IPS-11a (cell line): Measurements from ENCODE around the gene HAUS8.
"Not testable (repeated sequence)": the region's sequence is repeated elsewhere in the genome, so short reads cannot be mapped to it uniquely, and the experiment has no call there.

ENCODE experiments used
- H3K4me3 ChIP-seq: one replicate; pipeline ENCODE4 v1.5.1; 2013; ENCODE audit warnings: low read depth, low read length, control low read depth

HAUS8 gene, protein sequence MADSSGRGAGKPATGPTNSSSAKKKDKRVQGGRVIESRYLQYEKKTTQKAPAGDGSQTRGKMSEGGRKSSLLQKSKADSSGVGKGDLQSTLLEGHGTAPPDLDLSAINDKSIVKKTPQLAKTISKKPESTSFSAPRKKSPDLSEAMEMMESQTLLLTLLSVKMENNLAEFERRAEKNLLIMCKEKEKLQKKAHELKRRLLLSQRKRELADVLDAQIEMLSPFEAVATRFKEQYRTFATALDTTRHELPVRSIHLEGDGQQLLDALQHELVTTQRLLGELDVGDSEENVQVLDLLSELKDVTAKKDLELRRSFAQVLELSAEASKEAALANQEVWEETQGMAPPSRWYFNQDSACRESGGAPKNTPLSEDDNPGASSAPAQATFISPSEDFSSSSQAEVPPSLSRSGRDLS

DNA sequence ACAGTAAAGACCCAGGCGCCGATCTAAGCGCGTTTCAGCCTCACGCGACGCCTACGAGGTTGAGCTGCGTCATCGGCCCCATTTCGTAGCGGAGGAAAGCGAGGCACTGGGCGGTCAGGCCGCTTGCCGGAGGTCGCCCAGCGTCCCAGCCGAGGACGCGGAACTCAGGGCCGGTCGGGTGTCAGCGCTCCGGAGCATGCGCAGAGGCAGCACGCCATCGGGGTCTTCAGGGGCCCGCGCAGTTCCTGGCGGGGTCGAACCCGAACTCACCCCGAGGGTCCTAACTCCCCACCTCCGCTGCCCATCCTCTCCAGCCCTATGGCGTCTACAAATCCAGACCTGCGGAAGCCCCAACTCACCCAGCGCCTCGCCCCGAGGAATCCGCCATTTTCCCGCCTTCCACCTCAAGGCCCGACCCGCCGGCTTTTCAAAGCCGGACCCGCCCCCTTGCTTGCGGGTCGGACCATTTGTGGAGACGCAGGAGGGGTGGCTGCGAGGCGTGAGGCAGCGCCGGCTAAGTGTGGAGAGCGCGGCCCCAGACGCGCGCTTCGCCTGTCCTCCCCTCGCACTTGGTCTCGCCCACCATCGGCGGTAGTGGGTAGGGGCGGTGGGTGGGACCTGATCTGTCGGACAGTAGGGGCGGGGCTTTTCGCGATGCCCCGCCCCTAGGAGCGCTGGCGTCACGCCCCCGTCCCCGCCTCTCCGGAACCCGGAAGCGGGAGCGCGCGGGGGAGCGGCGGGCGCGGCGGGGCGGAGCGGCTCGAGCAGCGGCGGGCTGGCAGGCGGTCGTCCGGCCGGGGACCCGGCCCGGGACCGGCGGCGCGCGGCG, at the start of gene HAUS8, which contains the start of gene MYO9B:
TSS of gene HAUS8 (minus strand) at position 418 of the 829 bp plus-strand sequence. CDS start at position 388, 30 bp downstream.
TSS of gene MYO9B (plus strand) at position 743 of the 829 bp plus-strand sequence. CDS start 25,941 bp downstream, outside the sequence.
- H3K4me3 ChIP-seq, result peak within 1 kb of the TSS; percentile 95

DNA sequence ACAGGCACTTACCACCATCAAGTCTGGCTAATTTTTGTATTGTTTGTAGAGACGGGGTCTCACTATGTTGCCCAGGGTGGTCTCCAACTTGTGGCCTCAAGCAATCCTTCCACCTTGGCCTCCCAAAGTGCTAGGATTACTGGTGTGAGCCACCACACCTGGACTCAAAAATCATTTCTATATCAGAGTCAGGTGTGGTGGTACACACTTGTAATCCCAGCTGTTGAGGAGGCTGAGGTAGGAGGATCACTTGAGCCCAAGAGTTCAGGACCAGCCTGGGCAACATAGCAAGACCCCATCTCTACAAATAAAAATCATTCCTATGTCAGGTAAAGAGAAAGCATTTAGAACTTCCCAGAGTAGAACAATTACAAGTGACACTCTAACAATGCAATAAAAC, 48.8 kb upstream of the HAUS8 start:
- no peak overlapping the region for H3K4me3 ChIP-seq

DNA sequence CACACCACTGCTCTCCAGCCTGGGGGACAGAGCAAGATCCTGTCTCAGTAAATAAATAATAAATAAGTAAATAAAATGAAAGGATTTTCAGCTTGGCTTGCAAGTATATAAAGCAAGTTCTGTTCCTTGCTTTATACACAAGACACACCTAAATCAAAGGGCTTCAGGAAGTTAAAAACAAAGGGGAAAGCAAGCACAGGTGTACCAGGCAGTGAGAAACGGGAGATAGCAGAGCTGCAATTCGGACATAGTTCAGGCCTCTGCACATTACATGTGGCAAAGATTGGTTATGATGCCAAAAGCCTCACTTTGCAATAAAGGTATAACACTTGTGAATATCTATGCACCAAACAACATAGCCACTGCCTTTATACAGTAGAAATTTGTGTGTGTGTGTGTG, 47.8 kb upstream of the HAUS8 start:
- no peak overlapping the region for H3K4me3 ChIP-seq

DNA sequence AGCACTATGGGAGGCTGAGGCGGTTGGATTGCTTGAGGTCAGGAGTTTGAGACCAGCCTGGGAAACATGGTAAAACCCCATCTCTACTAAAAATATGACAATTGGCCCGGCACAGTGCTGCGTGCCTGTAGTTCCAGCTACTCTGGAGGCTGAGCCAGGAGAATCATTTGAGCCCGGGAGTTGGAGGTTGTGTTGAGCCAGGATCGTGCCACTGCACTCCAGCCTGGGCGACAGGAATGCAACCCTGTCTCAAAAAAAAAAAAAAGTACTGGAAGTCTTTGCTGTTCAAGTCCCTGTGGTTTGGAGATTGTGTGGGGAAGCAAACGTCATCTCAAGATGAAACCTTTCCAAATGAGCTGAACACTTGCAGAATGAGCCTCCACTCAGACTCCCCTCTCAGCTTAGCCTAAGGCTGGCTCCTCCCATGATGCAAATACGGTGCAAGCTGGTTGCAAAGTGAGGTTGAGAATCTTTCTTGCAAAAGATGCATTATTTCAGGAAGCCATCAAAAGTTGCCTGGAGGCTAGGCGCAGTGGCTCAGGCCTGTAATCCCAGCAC, 46.6 kb upstream of the HAUS8 start:
- no peak overlapping the region for H3K4me3 ChIP-seq

DNA sequence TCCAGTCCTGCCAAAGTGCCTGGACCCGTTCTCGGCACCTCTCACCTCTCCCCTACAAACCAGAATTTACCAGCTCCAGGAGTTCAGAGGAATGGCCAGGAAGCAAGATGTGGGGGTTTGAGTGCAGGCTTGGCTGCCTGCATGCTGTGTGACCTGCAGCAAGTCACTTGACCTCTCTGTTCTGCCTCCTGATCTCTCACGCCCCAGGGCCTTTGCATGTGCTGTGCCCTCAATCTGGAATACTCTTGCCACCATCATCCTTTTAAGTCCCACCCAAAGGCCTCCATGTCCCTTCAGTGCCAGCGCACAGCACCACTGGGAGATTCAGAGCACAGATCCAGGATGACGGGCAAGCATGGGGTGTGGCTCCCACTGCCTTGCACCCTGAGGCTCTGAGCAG, 43.7 kb upstream of the HAUS8 start:
- no peak overlapping the region for H3K4me3 ChIP-seq

DNA sequence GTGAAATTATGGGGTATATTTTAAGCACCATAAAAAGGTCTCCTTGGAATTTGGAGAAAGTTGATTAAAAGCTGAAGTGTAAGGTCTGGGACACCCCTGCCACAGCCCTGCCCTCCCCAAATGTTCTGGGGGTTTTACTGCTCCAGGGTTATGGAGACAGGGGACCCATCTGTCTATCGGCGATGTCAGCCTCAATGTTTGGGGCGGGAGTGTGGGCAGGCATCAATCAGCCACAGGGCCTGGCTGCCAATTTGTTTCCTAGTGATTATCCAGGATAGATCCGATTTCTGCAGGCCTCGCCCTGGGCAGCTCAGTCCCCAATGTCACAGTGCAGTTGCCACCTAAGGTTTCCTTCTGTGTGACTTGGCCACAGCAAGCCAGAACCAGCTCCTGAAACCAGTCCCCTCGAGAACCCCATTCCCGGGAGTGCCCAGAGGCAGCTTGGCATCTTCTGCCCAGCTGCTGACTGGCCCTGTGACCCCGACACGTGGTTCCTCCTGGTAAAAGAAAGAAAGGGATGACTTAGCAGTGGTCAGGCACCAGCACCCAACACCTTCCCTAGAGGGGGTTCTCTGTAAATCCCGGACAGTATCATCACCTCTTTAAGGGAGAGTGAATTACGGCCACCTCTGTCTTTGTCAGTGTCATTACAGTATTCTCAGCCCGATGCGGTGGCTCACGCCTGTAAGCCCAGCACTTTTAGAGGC, 41.9 kb upstream of the HAUS8 start:
- no peak overlapping the region for H3K4me3 ChIP-seq

DNA sequence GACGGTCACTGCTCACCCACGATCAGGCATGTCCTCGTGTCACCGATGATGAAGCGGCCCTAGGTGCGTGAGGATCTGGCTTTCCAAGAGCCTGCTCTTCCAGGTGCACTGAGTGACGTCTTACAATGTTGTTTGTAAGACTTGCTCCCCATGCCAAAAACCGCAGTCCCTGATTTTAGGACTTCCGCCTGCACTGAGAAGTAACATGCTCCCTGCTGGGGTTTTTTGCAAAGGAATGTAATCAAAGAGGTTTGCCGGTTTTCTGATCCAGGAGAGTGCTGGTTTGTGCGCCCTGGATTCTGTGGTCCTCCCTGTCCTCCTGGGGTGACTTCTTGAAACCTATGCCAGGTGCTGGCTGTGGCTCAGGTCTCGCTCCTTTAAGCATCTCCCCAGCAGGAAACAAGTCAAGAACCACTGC, 39.2 kb upstream of the HAUS8 start:
- no peak overlapping the region for H3K4me3 ChIP-seq

DNA sequence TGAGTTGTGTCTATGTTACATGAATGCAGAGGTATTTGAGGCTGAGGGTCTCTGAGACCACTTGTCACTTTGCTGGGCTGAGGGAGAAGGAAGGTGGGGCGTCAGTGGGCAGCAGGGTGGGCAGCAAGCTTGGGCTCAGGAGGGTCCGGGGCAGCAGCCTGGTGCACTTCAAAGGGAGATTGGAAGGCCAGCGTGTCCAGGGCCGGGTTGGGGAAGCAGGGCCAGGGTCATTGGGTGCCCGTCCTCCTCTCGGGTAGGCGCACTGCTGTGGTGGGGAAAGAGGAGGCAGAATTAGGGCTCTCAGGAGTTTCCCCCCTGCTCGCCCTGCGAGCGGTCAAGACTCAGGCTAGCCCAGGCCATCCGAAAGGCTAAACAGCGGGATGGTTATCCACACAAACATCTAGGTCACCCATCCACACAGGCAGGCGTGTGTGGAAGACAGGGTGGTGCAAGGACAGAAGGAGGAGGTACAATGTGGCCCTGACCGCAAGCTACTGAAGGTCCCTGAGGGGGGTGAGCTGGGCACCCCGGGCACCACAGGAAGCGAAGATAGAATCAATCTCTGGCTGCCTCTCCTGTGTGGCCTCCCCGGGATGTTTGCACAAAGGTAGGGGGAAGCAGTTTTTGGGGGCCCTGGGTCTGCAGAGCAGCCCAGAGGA, 38.0 kb upstream of the HAUS8 start:
- H3K4me3 ChIP-seq, result no peak overlapping the region

DNA sequence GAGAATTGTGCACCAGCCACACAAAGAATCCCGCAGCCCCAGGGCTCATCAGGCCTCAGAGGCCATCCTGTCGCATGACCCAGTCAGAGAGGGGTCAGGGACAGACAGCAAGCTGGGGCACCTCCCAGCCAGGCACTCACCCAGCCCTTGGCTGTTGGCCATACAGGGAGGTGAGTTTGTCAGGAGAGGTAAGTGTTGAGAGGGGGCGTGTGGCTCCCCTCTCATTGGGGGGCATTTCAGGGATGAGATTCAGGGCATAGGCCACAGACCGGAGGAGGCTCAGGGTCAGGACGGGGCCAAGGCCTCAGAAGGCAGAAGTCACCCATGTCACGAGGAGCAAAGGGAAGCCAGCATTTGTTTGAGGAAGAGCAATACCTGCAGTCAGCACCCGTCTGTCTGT, 37.4 kb upstream of the HAUS8 start:
- H3K4me3 ChIP-seq, result no peak overlapping the region

DNA sequence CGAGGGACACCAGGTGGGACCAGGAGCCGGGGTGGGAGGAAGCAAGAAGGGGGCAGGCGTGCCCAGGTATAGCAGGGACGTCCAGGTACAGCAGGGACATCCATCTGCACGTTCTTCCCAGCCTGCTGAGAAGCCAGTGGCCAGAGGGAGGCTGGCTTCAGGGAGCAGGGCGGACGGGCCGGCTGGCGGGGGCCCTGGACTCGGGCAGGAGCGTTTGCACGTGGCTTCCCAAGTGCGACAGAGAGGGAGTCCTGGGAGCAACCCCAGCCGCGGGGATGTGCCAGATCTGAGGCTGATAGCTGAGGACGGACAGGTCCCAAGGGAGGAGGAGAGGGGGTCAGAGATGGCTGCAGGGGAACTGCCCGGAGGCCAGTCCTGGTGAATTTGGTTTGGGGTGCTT, 37.0 kb upstream of the HAUS8 start:
- H3K4me3 ChIP-seq, result no peak overlapping the region

DNA sequence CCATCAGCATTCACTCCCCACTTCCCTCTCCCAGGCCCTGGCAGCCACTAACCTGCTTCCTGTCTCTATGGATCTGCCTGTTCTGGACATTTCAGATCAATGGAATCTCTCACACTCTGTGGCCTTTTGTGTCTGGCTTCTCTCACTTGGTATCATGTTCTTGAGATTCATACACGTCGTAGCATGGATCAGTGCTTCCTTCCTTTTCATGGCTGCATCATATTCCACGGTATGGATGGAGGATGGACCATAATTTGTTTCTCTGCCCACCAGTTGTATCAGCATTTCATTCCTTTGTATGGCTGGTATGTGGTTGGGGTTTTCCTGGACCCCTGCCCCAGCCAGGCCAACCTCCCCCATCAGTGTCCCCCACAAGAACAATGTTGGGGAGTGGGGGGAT, 36.5 kb upstream of the HAUS8 start:
- H3K4me3 ChIP-seq, result no peak overlapping the region

DNA sequence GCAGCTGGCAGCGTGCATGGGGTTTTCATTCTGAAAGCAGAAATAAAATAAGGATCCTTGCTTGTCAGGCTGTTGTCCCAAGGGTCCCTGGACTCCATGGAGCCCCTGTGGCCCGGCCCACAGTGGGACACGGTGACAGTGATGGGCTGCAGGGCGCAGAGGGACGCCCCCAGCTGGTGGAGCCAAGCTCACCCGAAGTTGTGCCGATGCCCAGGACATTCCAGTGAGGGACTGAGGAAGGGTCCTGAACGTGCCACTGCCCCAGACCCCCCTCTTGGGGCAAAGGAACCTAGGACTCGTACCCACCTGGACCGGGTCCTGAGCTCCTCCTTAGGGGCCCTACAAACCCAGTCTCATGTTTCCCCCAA, 35.3 kb upstream of the HAUS8 start:
- no peak overlapping the region for H3K4me3 ChIP-seq

DNA sequence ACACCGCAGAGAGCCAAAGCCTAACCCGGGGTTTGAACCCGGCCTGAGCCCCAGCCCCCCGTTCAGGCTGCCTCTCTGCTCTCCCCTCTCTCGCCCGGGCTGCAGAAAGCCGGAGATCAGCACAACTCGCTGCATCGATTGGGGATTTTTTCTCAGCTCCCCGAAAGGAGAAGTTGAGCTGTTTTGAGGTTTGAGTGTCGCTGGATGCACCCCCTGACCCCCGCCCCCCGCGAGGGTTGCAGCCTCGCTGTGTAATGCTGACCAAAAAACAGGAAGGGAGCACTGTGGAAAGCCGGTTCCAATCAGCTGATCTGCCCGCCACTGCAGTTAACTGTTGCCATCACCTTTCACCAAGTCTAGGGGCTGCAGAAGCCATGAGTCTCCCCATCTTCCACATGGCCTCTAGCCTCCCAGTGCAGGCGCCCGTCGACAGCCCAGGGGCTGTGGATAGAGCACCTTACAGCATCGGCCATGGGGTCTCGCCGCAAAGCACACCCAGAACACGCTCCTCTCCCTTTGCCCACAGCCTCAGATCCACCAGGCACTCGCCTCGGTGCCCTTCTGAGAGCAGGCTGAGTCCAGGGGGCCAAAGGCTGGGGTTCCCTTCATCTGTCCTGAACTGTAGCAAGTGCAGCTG, 34.8 kb upstream of the HAUS8 start:
- no peak overlapping the region for H3K4me3 ChIP-seq

DNA sequence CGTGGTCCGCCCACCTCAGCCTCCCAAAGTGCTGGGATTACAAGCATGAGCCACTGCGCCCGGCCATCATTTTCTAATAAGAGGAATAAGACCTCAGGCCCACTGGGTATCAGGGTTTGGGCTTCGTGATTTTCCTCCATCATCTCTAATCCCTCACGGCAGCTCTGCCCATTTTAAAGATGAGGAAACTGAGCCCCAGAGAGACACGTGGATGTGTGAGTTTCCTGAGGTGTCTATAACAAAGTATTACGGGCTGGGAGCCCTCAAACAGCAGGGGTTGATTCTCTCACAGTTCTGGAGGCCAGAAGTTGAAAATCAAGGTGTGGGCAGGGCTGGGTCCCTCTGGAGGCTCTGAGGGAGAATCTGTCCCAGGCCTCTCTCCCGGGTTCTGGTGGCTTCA, 34.0 kb upstream of the HAUS8 start:
- H3K4me3 ChIP-seq, result no peak overlapping the region

DNA sequence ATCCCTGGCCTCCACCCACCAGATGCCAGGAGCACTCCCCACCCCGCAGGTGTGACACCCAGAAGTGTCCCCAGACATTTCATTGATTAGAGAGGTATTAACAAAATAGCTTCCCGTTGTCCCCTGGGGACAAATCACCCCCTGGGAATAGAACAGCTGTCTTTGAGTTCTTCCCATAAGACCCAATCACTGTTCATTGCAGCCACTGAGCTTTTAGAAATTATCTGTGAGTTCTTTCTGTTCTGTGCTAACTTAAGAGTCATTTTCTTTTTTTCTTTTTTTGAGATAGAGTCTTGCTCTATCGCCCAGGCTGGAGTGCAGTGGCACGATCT, 33.2 kb upstream of the HAUS8 start:
- H3K4me3 ChIP-seq, result no peak overlapping the region

DNA sequence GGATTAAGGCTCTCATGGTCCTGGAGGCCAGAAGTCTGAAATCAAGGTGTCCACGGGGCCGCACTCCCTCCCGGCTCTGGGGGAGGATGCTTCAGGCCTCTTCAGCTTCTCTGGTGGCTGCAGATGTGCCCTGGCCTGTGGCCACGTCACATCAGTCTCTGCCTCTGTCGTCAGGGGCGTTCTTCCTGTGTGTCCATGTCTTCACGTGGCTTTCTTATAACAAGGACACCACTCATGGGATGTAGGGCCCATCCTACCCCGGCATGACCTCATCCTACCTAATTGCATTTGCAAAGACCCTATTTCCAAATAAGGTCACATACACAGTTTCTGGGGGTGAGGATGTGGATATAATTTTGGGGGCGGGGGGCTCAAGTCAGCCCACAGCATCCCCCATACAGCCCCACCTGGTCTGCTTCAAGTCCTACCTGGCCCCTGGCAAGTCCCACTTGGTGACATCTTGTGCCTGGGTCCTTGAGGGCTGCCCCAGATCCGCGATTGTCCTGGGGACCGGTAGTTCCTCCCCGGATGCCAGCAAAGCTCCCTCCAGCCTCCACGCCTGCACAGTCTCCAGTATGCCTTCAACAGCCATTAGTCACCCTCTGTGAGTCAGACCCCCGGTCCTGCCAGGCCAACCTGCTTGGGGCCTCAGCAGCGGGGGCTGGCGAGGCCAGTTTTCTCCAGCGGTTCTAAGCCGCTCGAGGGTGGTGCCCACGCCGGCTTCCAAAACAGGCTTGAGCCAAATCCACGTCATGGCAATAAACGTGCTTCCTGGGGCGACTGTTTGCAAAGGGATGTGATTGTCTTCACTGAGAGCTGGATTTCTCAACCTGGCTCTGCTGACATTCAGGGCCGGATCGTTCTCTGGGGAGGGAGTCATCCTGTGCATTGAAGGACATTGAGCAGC, 32.5 kb upstream of the HAUS8 start:
- H3K4me3 ChIP-seq, result no peak overlapping the region

DNA sequence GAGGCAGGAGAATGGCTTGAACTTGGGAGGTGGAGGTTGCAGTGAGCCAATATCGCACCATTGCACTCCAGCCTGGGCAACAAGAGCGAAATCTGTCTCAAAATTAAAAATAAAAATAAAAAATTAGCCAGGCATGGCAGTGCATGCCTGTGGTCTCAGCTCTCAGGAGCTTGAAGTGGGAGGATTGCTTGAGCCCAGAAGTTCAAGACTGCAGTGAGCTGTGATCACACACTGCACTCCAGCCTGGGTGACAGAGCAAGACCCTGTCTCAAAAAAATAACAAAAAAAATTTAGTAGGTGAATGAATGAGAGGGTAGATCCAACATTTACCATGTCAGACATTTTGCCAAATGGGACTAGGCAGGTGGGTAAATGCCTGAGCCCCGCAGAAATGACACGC, 31.7 kb upstream of the HAUS8 start:
- not testable (repeated sequence) for H3K4me3 ChIP-seq

DNA sequence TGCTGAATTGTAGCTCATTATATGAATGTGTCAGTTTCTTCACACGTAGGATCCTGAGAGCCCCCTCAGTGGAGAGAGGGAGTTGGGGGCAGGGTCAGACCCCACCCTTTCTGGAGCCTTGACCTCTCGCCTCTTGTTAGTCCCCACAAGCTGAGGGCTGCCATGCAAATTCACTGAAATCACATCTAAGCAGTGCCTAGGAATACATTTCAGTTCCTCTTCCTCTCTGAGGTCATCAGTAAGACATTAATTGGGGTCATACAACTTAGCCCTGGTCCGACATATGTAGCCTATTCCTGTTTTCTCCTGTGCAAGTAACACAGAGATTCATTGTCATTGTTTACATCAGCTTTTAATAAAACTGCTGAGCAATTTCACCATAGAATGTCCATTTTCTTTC, 30.3 kb upstream of the HAUS8 start:
- no peak overlapping the region for H3K4me3 ChIP-seq

DNA sequence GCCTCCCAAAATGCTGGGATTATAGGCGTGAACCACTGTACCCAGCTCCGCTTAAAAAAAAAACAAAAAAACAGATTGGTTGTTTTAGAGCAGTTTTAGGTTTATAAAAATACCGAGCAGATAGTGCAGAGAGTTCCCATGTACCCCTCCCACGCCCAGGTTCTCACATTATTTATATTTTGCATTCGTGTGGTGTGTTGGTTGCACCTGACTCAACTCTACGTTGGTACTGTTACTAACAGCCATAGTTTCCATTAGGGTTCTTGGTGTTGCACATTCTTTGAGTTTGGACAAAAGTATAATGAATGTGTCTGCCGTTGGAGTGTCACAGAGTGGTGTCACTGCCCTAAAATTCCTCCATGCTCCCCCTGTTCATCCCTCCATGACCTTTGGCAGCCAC, 29.4 kb upstream of the HAUS8 start:
- H3K4me3 ChIP-seq, result no peak overlapping the region
